C4-2B (cell line): ENCODE data around the gene CTNNA2.

Experiments used
- H3K27ac ChIP-seq: fragments of 450-650 bp; 2 replicates; pipeline ENCODE4 v1.5.1; 2017
- ZFX ChIP-seq: fragments of 450-650 bp; IDR thresholded peaks from 2 replicates; pipeline ENCODE4 v1.6.1; 2017
- TF ChIP-seq, protein P1 (sequence below): fragments of 450-650 bp; conservative IDR thresholded peaks from 2 replicates; pipeline ENCODE4 v1.5.1; 2017; ENCODE audit warnings: mild to moderate bottlenecking

Gene CTNNA2

DNA sequence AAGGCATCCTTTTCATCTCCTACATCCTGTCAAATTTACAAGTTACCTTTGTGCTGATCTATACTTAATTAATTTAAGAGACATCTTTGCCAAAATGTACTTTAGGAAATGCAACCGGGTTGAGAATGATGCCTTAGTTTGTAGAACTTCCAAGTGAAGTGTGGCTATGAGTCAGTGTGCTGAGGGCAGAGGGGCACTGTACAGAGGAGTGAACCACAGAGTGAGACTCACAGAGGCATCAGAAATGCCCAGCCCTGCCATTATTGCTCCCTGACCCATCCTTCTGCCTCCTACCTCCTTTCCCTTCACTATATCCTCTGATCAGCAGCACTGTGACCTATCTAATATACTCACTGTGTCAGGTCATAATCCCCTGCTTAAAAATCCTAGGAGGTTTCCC is 471.6 kb downstream of the CTNNA2 start:
- H3K27ac ChIP-seq = no peak overlapping the region
- TF ChIP-seq, protein P1, sequence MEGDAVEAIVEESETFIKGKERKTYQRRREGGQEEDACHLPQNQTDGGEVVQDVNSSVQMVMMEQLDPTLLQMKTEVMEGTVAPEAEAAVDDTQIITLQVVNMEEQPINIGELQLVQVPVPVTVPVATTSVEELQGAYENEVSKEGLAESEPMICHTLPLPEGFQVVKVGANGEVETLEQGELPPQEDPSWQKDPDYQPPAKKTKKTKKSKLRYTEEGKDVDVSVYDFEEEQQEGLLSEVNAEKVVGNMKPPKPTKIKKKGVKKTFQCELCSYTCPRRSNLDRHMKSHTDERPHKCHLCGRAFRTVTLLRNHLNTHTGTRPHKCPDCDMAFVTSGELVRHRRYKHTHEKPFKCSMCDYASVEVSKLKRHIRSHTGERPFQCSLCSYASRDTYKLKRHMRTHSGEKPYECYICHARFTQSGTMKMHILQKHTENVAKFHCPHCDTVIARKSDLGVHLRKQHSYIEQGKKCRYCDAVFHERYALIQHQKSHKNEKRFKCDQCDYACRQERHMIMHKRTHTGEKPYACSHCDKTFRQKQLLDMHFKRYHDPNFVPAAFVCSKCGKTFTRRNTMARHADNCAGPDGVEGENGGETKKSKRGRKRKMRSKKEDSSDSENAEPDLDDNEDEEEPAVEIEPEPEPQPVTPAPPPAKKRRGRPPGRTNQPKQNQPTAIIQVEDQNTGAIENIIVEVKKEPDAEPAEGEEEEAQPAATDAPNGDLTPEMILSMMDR = no peak
- TF ChIP-seq ZFX = no peak

DNA sequence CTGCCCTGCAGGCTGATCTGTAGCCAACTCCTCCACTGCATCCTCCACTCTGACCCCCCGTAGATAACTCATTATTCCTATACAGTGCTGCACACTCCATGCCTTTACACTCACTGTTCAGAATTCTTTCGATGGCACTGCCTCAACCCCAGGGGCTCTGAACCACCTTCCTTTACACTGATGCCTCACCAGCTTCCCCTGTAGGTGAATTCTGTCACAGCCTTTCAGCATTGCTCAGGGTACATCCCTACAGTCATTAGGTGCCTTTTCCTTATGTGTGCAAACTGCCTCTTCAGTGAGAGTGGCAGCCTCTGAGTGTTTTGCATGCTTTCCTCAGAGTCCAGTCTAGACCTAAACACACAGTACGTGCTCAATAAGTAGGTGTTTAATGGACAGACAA is 472.3 kb downstream of the CTNNA2 start:
- TF ChIP-seq, protein P1 = no peak
- TF ChIP-seq ZFX = no peak

DNA sequence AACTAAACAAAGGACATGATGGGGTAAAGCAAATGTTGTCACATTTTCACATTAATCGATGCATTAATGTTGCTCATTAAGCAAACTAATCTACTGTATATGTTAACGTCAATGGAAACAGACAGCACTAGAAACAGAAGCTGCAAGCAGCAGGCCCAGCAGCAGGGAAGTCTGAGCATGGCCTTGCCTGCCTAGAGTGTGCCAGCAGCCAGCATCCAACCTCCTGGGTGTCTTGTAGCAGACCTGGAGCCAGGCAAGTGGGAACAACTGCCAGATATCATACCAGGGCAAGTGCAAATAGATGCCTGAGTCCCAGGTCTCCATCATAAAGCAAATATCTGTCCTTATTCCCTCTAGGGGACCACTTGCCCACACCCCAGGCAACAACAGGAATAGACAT is 472.7 kb downstream of the CTNNA2 start:
- no peak overlapping the region for H3K27ac ChIP-seq
- TF ChIP-seq ZFX = no peak
- TF ChIP-seq, protein P1 = no peak; the same call in 1 of the 2 replicates

More for the DNA sequence above, 472.3 kb downstream of the CTNNA2 start:
- H3K27ac ChIP-seq = no peak overlapping the region

DNA sequence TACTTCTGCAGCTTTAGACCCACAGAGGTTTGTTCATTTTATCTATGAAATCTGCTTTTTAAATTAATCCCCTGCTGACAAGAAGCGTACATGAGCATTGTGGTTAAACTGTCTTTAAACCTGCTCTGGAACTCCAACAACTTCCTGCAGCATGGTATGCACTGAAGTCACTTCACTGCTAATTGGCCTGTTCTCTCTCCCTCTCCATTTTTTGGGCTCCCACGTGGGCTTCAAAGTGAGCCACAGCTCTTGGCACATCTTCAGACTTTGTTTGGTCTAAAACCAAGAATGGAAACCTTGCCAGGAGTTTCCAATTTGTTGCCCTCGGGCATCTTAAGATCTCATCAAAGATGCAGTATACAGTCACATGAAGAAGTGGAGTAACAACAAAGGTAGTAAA is 480.3 kb downstream of the CTNNA2 start:
- H3K27ac ChIP-seq = no peak overlapping the region
- TF ChIP-seq ZFX = no peak
- TF ChIP-seq, protein P1 = no peak

DNA sequence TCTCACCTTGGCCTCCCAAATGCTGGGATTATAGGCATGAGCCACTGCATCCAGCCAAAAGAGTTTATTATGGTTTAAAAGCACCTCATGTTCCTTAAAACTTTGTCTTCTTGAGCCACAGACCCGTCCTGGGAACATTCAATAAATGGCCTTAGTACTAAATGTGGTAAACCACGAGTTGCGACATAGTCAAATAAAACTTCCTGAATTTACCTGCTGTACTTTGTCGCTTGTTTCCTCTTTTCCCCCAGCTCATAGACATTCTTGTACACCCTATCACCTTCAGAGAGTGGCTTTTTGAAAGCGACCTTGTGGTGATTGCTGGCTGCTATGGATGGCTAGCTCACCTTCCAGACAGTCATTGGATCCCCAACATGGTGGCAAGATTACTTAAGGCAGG is 481.3 kb downstream of the CTNNA2 start:
- TF ChIP-seq ZFX = no peak
- TF ChIP-seq, protein P1 = no peak
- no peak overlapping the region for H3K27ac ChIP-seq

DNA sequence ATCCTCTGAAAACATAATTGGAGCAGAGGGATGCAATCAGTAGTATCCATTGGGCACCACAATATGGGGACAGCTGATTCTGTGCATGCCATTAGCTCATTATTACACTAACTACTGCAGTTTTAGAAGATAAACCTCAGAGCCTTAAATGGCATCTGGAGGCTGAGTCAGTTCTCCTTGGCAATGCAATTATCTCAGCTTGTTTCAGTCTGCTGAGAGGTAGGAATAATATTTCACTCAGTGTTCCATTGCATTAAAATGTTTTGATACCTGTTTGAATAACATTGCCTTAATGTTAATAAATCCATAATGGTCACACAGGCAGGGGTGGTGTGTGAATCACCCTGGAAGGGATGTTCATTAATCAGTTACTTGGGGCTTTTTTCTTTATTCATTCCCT is 482.1 kb downstream of the CTNNA2 start:
- H3K27ac ChIP-seq = no peak overlapping the region
- TF ChIP-seq, protein P1 = no peak
- TF ChIP-seq ZFX = no peak

DNA sequence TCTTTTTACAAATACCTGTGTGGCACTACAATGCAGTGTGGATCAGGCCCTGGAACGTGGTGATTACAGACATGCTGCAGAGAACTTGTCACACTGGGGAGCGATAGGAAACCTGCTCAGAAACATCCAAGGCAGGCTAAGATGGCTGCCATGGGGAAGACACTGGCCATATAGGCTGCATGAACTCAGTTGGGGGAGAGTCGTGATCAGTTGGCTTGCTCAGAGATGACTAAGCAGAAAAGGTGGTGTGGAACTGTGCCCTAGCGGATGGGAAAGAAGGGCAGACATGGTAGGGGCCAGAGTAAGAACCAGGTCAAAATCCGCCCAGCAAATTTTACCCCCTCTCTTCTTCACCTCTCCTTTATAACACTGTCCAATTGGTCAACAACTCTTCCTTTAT is 483.9 kb downstream of the CTNNA2 start:
- TF ChIP-seq ZFX = no peak
- TF ChIP-seq, protein P1 = no peak
- H3K27ac ChIP-seq = no peak overlapping the region
